Measurements from ENCODE around the gene C3orf70.
"Not testable (repeated sequence)": the region's sequence is repeated elsewhere in the genome, so short reads cannot be mapped to it uniquely, and the experiment has no call there.

C3orf70 gene

GRCh38 chr3:185109012-185109411 lies 43.8 kb downstream of the C3orf70 start:
- H2BK5ac ChIP-seq (ENCODE audit: low read length); H3K23ac ChIP-seq (ENCODE audit: low read length); H2AK5ac ChIP-seq (ENCODE audit: low read length); H3K9ac ChIP-seq (ENCODE audit: low read length); H3K56ac ChIP-seq (ENCODE audit: low read length); H3K27me3 ChIP-seq (ENCODE audit: insufficient read depth, low read length, poor library complexity); H3K18ac ChIP-seq (ENCODE audit: low read length); H3K27ac ChIP-seq (ENCODE audit: low read depth, low read length); H3K79me2 ChIP-seq (ENCODE audit: control insufficient read depth, insufficient read depth, low read length); H3K36me3 ChIP-seq (ENCODE audit: control insufficient read depth, insufficient read depth, low read length); H4K5ac ChIP-seq (ENCODE audit: low read length); DNase-seq; H3K4me2 ChIP-seq (ENCODE audit: low read length); H3K4ac ChIP-seq (ENCODE audit: low read depth, low read length); H2BK15ac ChIP-seq (replicated peaks; ENCODE audit: low read depth); H3K4me3 ChIP-seq (ENCODE audit: low read length); H3K79me1 ChIP-seq (ENCODE audit: low read length); H3K4me1 ChIP-seq (ENCODE audit: control insufficient read depth, low read depth, low read length); H4K8ac ChIP-seq (ENCODE audit: low read depth, low read length); H2BK120ac ChIP-seq (ENCODE audit: low read depth, low read length): not testable (repeated sequence)
- no CpG with 5 or more reads among the region's 2 CpGs for WGBS (ENCODE audit: extremely low coverage, insufficient coverage, low lambda C conversion rate)

- not testable (repeated sequence) for H3K79me1 ChIP-seq (ENCODE audit: low read length); H3K36me3 ChIP-seq (ENCODE audit: control insufficient read depth, insufficient read depth, low read length); H3K79me2 ChIP-seq (ENCODE audit: control insufficient read depth, insufficient read depth, low read length); H3K9ac ChIP-seq (ENCODE audit: low read length); H3K27ac ChIP-seq (ENCODE audit: low read depth, low read length); H3K4me2 ChIP-seq (ENCODE audit: low read length); H3K18ac ChIP-seq (ENCODE audit: low read length); H4K5ac ChIP-seq (ENCODE audit: low read length); H3K23ac ChIP-seq (ENCODE audit: low read length); H2BK15ac ChIP-seq (replicated peaks; ENCODE audit: low read depth); H2AK5ac ChIP-seq (ENCODE audit: low read length); H3K56ac ChIP-seq (ENCODE audit: low read length); DNase-seq; H3K4me1 ChIP-seq (ENCODE audit: control insufficient read depth, low read depth, low read length); H2BK120ac ChIP-seq (ENCODE audit: low read depth, low read length); H3K27me3 ChIP-seq (ENCODE audit: insufficient read depth, low read length, poor library complexity); H4K8ac ChIP-seq (ENCODE audit: low read depth, low read length); H3K4ac ChIP-seq (ENCODE audit: low read depth, low read length); H3K4me3 ChIP-seq (ENCODE audit: low read length); H2BK5ac ChIP-seq (ENCODE audit: low read length)
- no CpG with 5 or more reads among the region's 9 CpGs for WGBS (ENCODE audit: extremely low coverage, insufficient coverage, low lambda C conversion rate)
These were observed 46.5 kb downstream of the C3orf70 start for GRCh38 chr3:185106256-185106890.

- H3K4me2 ChIP-seq (ENCODE audit: low read length) = no peak overlapping the region
- H3K79me2 ChIP-seq (ENCODE audit: control insufficient read depth, insufficient read depth, low read length) = no peaks in the 10 kb centered on the region
- H4K5ac ChIP-seq (ENCODE audit: low read length) = no peak overlapping the region
- H2BK15ac ChIP-seq (replicated peaks; ENCODE audit: low read depth) = no peak overlapping the region
- H4K8ac ChIP-seq (ENCODE audit: low read depth, low read length) = no peak overlapping the region
- H3K4me3 ChIP-seq (ENCODE audit: low read length) = no peak overlapping the region
- DNase-seq = no peak
- H3K27ac ChIP-seq (ENCODE audit: low read depth, low read length) = no peak overlapping the region
- no peak overlapping the region for H3K56ac ChIP-seq (ENCODE audit: low read length)
- H3K4ac ChIP-seq (ENCODE audit: low read depth, low read length) = no peak overlapping the region
- H3K23ac ChIP-seq (ENCODE audit: low read length) = no peak overlapping the region
- no peak overlapping the region for H3K9ac ChIP-seq (ENCODE audit: low read length)
- H3K27me3 ChIP-seq (ENCODE audit: insufficient read depth, low read length, poor library complexity) = no peaks in the 10 kb centered on the region
- WGBS (ENCODE audit: extremely low coverage, insufficient coverage, low lambda C conversion rate) = no CpG with 5 or more reads among the region's 7 CpGs
- no peak overlapping the region for H2BK5ac ChIP-seq (ENCODE audit: low read length)
- H3K79me1 ChIP-seq (ENCODE audit: low read length) = no peaks in the 10 kb centered on the region
- H3K36me3 ChIP-seq (ENCODE audit: control insufficient read depth, insufficient read depth, low read length) = no peaks in the 10 kb centered on the region
- no peak overlapping the region for H3K18ac ChIP-seq (ENCODE audit: low read length)
- no peak overlapping the region for H2BK120ac ChIP-seq (ENCODE audit: low read depth, low read length)
- H2AK5ac ChIP-seq (ENCODE audit: low read length) = no peak overlapping the region
- no peaks in the 10 kb centered on the region for H3K4me1 ChIP-seq (ENCODE audit: control insufficient read depth, low read depth, low read length)
These were observed 49.3 kb downstream of the C3orf70 start for GRCh38 chr3:185103359-185104127.

GRCh38 chr3:185094697-185095096 lies 58.2 kb downstream of the C3orf70 start:
- no peak overlapping the region for H2BK120ac ChIP-seq (ENCODE audit: low read depth, low read length)
- H2BK15ac ChIP-seq (replicated peaks; ENCODE audit: low read depth) = no peak overlapping the region
- no peak overlapping the region for H3K9ac ChIP-seq (ENCODE audit: low read length)
- H3K4me1 ChIP-seq (ENCODE audit: control insufficient read depth, low read depth, low read length) = no peaks in the 10 kb centered on the region
- no peak overlapping the region for H2BK5ac ChIP-seq (ENCODE audit: low read length)
- H3K27ac ChIP-seq (ENCODE audit: low read depth, low read length) = no peak overlapping the region
- no peak overlapping the region for H3K56ac ChIP-seq (ENCODE audit: low read length)
- no peak overlapping the region for H3K23ac ChIP-seq (ENCODE audit: low read length)
- H3K4me2 ChIP-seq (ENCODE audit: low read length) = no peak overlapping the region
- no peak overlapping the region for H2AK5ac ChIP-seq (ENCODE audit: low read length)
- no peak overlapping the region for H4K5ac ChIP-seq (ENCODE audit: low read length)
- no peak overlapping the region for H3K18ac ChIP-seq (ENCODE audit: low read length)
- no peaks in the 10 kb centered on the region for H3K79me2 ChIP-seq (ENCODE audit: control insufficient read depth, insufficient read depth, low read length)
- no peaks in the 10 kb centered on the region for H3K36me3 ChIP-seq (ENCODE audit: control insufficient read depth, insufficient read depth, low read length)
- WGBS (ENCODE audit: extremely low coverage, insufficient coverage, low lambda C conversion rate) = no CpG with 5 or more reads among the region's 4 CpGs
- no peaks in the 10 kb centered on the region for H3K79me1 ChIP-seq (ENCODE audit: low read length)
- H3K4ac ChIP-seq (ENCODE audit: low read depth, low read length) = no peak overlapping the region
- H3K4me3 ChIP-seq (ENCODE audit: low read length) = no peak overlapping the region
- H3K27me3 ChIP-seq (ENCODE audit: insufficient read depth, low read length, poor library complexity) = no peaks in the 10 kb centered on the region
- no peak overlapping the region for H4K8ac ChIP-seq (ENCODE audit: low read depth, low read length)
- no peak for DNase-seq

GRCh38 chr3:185093116-185093515 lies 59.7 kb downstream of the C3orf70 start:
- no peaks in the 10 kb centered on the region for H3K79me1 ChIP-seq (ENCODE audit: low read length)
- no peak for DNase-seq
- no peaks in the 10 kb centered on the region for H3K79me2 ChIP-seq (ENCODE audit: control insufficient read depth, insufficient read depth, low read length)

GRCh38 chr3:185090811-185091210 lies 62.0 kb downstream of the C3orf70 start:
- H3K9ac ChIP-seq (ENCODE audit: low read length) = no peak overlapping the region
- H4K8ac ChIP-seq (ENCODE audit: low read depth, low read length) = no peak overlapping the region
- no peaks in the 10 kb centered on the region for H3K36me3 ChIP-seq (ENCODE audit: control insufficient read depth, insufficient read depth, low read length)
- no peak overlapping the region for H3K23ac ChIP-seq (ENCODE audit: low read length)
- no peak overlapping the region for H3K4me2 ChIP-seq (ENCODE audit: low read length)
- H3K27me3 ChIP-seq (ENCODE audit: insufficient read depth, low read length, poor library complexity) = no peaks in the 10 kb centered on the region
- no peak overlapping the region for H3K56ac ChIP-seq (ENCODE audit: low read length)
- no peak overlapping the region for H2BK120ac ChIP-seq (ENCODE audit: low read depth, low read length)
- WGBS (ENCODE audit: extremely low coverage, insufficient coverage, low lambda C conversion rate) = no CpG with 5 or more reads among the region's 4 CpGs
- H3K4me1 ChIP-seq (ENCODE audit: control insufficient read depth, low read depth, low read length) = no peaks in the 10 kb centered on the region
- no peak overlapping the region for H3K4ac ChIP-seq (ENCODE audit: low read depth, low read length)
- H3K4me3 ChIP-seq (ENCODE audit: low read length) = no peak overlapping the region
- no peak overlapping the region for H2BK5ac ChIP-seq (ENCODE audit: low read length)
- no peak overlapping the region for H4K5ac ChIP-seq (ENCODE audit: low read length)
- H3K18ac ChIP-seq (ENCODE audit: low read length) = no peak overlapping the region
- no peak overlapping the region for H2AK5ac ChIP-seq (ENCODE audit: low read length)
- H3K79me1 ChIP-seq (ENCODE audit: low read length) = no peaks in the 10 kb centered on the region
- no peaks in the 10 kb centered on the region for H3K79me2 ChIP-seq (ENCODE audit: control insufficient read depth, insufficient read depth, low read length)
- DNase-seq = no peak
- no peak overlapping the region for H2BK15ac ChIP-seq (replicated peaks; ENCODE audit: low read depth)
- H3K27ac ChIP-seq (ENCODE audit: low read depth, low read length) = no peak overlapping the region

More at GRCh38 chr3:185093116-185093515, 59.7 kb downstream of the C3orf70 start:
- Histone ChIP-seq H3K36me3 (ENCODE audit: control insufficient read depth, insufficient read depth, low read length) (no peaks in the 10 kb centered on the region), H3K56ac (ENCODE audit: low read length) (no peak overlapping the region), H2BK5ac (ENCODE audit: low read length) (no peak overlapping the region), H2AK5ac (ENCODE audit: low read length) (no peak overlapping the region), H3K18ac (ENCODE audit: low read length) (no peak overlapping the region), H3K27me3 (ENCODE audit: insufficient read depth, low read length, poor library complexity) (no peaks in the 10 kb centered on the region), H3K27ac (ENCODE audit: low read depth, low read length) (no peak overlapping the region), H3K4me2 (ENCODE audit: low read length) (no peak overlapping the region), H3K4me1 (ENCODE audit: control insufficient read depth, low read depth, low read length) (no peaks in the 10 kb centered on the region), H3K23ac (ENCODE audit: low read length) (no peak overlapping the region), H3K4me3 (ENCODE audit: low read length) (no peak overlapping the region), H4K8ac (ENCODE audit: low read depth, low read length) (no peak overlapping the region), H2BK120ac (ENCODE audit: low read depth, low read length) (no peak overlapping the region), H3K9ac (ENCODE audit: low read length) (no peak overlapping the region), H3K4ac (ENCODE audit: low read depth, low read length) (no peak overlapping the region), H4K5ac (ENCODE audit: low read length) (no peak overlapping the region), H2BK15ac (replicated peaks; ENCODE audit: low read depth) (no peak overlapping the region)

All from mesendoderm (in vitro differentiated cells).